GM21786 (cell line): ENCODE data around the gene DNAH9.

Source experiments
- ATAC-seq: cut with Tn5 transposase; IDR thresholded peaks from one replicate; pipeline ENCODE4 v1.9.1; 2021; ENCODE audit not compliant: unreplicated experiment

DNAH9 gene

DNA sequence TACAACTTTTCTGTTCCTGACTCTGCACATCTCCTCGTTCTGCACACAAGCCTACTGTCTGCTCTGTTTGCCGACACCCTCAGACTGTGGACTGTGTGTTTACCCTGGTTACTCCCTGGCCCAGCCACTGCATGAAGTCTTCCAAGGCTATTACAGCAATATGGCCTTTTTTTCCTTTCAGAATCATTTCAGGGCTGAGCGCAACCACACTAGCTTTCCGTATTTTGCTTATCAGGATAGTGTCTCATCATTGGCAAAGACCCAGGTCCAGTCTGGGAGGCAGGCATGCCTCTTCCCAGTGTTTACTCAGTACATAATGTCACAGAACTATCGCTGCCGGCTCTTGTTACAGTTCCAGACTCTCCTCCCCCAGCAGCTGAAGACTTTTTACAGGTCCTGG lies 10.1 kb downstream of the DNAH9 start:
- ATAC-seq: no peak

DNA sequence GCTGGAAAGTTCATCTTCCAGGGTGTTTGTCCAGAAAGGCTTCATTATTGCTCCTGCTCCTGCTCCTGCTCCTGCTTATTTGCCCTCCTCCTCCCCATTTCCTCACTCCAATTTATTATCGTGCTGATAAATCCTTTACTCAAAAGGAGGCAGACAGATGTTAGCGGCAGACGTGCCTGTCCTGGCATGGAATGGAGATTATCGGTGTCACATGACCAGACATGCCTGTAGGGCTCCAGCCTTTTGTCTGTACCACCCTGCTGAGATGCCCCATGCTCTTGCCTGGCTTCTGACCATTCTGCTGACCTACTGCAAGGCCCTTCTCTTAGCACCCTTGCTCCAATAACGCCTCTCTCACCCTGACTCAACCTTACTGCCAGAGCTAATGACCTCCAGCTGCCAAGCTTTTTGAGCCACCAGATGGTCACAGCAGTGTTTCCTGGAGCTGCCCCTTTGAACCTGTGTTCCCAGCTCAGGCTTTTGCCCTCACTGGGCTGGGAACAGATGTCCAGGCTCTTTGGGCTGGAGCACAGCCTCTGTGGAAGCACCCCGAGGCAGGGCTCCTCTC lies 12.8 kb downstream of the DNAH9 start:
- ATAC-seq: no peak

GRCh38 chr17:11612956-11613355 lies 14.7 kb downstream of the DNAH9 start:
- ATAC-seq: no peak

- no peak for ATAC-seq
Measured at GRCh38 chr17:11618861-11619566, 20.7 kb downstream of the DNAH9 start.

DNA sequence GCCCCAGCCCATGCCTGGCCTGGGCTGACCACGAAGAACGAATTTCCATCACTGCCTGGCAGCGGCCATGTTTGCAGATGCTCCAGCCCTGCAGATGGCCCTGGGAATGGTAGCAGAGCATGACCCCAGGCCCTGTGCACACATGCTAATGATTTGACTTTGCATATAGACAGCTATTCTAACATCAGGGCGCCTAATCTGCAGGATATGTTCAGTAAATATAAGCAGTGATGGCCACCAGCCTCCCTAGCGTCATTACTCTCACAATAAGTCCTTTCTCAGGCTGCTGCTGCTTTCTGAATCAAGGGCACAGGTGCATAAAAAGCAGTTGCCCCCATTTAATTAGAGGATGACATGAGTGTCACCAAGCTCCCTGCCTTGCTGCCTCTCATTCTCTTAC lies 24.2 kb downstream of the DNAH9 start:
- no peak for ATAC-seq

- no peak for ATAC-seq
Measured at GRCh38 chr17:11624976-11625375, 26.7 kb downstream of the DNAH9 start.

DNA sequence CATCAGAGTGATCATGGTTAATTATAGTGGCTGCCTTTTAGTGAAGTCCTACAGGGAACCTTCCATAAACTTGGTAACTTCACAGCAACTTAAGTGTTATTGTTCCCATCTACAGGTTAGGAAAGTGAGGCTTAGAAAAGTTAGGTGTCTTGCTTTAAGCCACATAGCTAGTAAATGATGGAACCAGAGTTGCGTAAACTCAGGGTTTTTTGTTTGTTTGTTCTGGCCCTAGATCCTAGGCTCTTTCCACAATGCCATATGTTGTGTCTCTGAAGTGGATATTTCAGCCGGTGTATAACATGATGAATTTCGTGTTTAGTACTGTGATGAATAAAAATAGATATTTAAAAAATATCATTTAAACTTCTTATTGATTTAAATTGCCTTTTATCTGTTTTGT lies 27.6 kb downstream of the DNAH9 start:
- ATAC-seq: no peak

- ATAC-seq: no peak
Measured at GRCh38 chr17:11627301-11627940, 29.2 kb downstream of the DNAH9 start.

DNA sequence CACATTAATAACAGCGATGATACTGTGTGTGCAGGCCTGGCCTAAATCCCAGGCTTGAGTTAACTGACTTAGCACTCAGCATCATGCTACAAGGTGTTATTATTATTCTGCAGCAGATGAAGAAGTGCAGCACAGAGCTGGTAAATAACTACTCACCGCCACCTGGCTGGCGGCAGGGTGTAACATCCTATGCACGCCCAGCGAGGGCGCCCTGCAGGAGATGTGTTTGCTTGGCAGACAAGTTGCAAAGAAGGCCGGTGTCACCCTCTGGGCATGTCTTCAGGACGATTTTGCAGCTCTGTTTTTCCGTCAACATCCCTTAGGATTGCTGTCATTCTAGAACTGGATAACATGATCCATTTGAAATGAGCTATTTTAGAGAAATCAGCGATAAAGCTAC lies 30.1 kb downstream of the DNAH9 start:
- no peak for ATAC-seq

GRCh38 chr17:11628831-11629230 lies 30.6 kb downstream of the DNAH9 start:
- no peak for ATAC-seq

GRCh38 chr17:11636771-11637170 lies 38.5 kb downstream of the DNAH9 start:
- ATAC-seq: no peak

- ATAC-seq: no peak
Measured at GRCh38 chr17:11637796-11638195, 39.5 kb downstream of the DNAH9 start.

DNA sequence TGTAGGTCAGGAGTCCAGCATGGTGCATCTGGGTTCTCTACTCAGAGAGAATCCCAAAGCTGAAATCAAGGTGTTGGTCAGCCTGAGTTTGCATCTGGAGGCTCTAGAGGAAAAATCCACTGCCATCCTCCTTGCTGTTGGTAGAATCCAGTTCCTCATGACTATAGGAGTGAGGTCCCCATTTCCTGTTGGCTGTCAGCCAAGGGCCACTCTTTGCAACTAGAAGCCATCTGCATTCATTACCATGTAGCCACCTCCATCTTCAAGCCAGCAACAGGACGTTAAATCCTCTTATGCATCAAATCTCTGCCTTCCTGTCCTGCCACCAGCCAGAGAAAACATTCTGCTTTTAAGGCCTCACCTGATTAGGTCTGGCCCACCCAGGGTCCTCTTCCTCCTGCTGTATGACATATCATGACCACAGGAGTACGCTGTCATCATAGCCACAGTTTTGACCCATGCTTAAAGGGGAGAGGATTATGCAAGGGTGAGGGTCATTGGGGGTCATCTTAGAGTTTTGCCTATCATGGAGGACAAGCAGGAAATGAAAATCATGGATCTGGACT lies 40.5 kb downstream of the DNAH9 start:
- ATAC-seq: no peak

DNA sequence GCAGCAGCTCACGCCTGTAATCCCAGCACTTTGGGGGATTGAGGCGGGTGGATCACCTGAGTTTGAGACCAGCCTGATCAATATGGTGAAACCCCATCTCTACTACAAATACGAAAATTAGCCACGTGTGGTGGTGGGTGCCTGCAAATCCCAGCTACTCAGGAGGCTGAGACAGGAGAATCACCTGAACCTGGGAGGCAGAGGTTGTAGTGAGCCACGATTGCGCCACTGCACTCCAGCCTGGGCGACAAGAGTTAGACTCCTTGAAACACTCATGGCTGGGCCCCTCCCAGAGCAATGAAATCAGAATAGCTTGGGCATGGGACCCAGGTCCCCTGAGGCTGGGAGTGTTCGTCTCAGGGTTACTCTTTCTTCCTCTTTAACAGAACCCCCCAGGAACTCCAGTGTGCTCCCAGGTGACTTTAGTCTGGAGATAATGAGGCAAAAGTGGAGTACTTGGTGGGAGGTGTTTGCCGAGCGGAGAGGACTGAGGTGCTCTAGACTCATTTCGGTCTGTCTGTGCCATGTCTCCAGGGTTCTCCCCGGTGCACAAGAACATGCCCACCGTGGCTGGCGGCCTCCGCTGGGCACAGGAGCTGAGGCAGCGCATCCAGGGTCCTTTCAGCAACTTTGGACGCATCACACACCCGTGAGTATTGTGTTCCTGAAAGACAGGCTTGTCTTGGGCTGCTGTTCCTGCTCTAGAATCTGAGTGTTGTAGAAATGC lies 41.6 kb downstream of the DNAH9 start:
- no peak for ATAC-seq

GRCh38 chr17:11640463-11640814 lies 42.2 kb downstream of the DNAH9 start:
- no peak for ATAC-seq

GRCh38 chr17:11641521-11642275 lies 43.4 kb downstream of the DNAH9 start:
- ATAC-seq: no peak

DNA sequence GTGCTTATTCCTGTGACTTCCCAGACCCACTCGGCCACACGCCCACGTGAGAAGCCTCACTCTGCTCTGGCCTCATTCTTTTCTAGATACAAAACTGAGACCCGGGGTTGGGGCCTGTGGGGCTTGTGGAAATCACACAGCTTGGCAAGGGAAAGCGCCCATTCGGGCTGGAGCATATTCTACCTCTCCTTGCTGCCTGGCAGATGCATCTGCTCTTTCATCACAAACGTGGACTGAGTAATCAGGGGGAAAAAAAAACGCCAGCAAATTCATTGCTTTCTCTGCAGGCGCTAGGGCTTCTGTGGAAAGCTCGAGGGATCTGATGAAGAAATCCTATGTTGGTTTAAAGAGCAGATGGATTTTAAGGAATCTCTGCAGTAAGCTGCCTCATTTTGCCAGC lies 44.4 kb downstream of the DNAH9 start:
- ATAC-seq: no peak

GRCh38 chr17:11643851-11644250 lies 45.6 kb downstream of the DNAH9 start:
- no peak for ATAC-seq

DNA sequence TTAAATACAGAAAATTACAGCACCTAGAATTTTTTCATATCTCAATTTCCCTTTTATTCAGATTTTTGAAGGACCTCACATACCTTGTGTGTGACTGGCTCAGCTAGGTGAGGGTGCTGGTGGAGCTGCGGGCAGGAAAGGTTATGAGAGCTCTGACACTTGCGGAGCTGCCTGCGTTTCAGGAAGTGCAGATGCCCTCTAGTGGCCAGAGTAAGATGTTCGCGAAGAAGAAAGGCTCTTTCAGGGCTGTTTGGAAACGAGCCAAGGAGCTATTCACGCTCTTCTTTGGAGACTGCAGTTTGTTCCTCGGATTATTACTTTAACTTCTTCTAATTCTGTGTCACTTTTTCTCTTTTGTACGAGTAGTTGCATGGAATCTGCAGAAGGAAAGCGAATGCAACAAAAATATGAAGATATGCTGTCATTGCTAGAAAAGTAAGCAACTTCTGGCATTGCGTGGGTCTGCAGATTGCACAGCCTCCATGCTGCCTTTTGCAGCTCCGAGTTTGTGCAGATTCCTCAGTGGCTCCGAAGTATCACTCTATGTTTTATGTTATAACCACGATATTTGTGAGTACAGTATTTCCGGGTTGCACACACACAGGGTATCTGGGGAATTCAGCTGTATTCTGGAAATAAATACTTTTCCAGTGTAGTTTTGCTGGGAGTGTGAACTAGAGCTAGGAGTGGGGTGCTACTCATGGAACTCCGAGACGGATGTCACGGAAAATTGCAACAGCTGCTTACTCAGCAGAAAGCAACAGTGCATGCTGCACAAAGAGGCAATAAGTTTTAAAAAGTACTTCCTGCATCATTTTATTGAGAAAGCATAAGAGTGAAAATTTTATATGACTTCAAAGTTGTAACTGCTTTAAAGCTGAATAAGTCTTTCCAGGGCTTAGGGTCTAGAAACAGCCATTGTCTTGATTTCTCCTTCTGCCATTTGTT lies 46.3 kb downstream of the DNAH9 start:
- ATAC-seq: no peak

DNA sequence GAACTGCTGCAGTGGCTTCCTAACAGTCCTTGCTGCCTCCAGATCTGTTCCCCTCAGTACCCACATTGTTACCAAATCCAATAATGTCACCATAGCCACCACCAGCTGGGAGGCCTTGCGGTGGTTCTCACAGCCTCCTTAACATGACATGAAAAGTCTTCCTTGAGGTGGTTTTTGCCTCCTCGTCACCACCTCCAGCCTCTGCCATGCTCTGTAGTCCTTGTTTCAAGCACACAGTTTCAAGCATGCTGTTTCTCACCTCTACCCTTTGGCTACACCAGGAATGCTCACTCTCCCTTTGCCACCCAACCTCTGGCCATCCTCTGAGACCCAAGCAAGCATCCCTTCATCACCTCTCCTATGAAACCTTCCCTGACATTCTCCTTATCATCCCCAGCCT lies 47.2 kb downstream of the DNAH9 start:
- no peak for ATAC-seq
